Transverse colon (tissue), 3 donors: ENCODE measurements around the gene F7.

Experiments used
- POLR2A ChIP-seq: fragments of 450-650 bp; IDR thresholded peaks from one replicate; pipeline ENCODE4 v1.6.1; 2016; ENCODE audit warnings: antibody characterized with exemption, mild to moderate bottlenecking, moderate library complexity
- TF ChIP-seq, protein P1 (sequence below), 5 experiments: fragments of 200-600 bp in 3 of 5; fragments of 450-650 bp in 2 of 5; sonication (generic) in 3 of 5; IDR thresholded peaks; 1 replicate in 2 of 5; 2 replicates in 3 of 5; pipeline ENCODE4 v1.5.1; 2016 to 2017; ENCODE audit warnings: antibody characterized with exemption in 5 of 5, inconsistent platforms in 3 of 5, mild to moderate bottlenecking in 2 of 5, moderate library complexity in 1 of 5

- TF ChIP-seq POLR2A: no peak
- TF ChIP-seq, protein P1, sequence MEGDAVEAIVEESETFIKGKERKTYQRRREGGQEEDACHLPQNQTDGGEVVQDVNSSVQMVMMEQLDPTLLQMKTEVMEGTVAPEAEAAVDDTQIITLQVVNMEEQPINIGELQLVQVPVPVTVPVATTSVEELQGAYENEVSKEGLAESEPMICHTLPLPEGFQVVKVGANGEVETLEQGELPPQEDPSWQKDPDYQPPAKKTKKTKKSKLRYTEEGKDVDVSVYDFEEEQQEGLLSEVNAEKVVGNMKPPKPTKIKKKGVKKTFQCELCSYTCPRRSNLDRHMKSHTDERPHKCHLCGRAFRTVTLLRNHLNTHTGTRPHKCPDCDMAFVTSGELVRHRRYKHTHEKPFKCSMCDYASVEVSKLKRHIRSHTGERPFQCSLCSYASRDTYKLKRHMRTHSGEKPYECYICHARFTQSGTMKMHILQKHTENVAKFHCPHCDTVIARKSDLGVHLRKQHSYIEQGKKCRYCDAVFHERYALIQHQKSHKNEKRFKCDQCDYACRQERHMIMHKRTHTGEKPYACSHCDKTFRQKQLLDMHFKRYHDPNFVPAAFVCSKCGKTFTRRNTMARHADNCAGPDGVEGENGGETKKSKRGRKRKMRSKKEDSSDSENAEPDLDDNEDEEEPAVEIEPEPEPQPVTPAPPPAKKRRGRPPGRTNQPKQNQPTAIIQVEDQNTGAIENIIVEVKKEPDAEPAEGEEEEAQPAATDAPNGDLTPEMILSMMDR (IDR thresholded peaks at IDR 0.05): no peak
Observed at GRCh38 chr13:113086991-113087922, 18.3 kb upstream of the F7 start.
